Activated CD8-positive, alpha-beta T cell treated with anti-CD3 and anti-CD28 coated beads for 36 hours (primary cell): ENCODE data around the gene MRAP2. TPM values are rescaled to one million over a fixed set of nuclear protein-coding genes. Genes with fewer than 3 reads are reported as not detected.

Experiments
- ATAC-seq: fragments of 200-7000 bp; cut with Tn5 transposase; one replicate; pipeline ENCODE4 v1.10.0; 2021; ENCODE audit warnings: mild to moderate bottlenecking, moderate library complexity
- CTCF ChIA-PET: fragments of 350-600 bp; sonication (Branson Sonifier 250); formaldehyde crosslinking; loops from one replicate; lab custom pipeline; 2021; ENCODE audit warnings: antibody characterized with exemption; lab: Charles Lee
- POLR2A ChIA-PET: fragments of 350-600 bp; sonication (Branson Sonifier 250); formaldehyde crosslinking; loops from one replicate; lab custom pipeline; 2021; ENCODE audit warnings: antibody characterized with exemption; lab: Charles Lee
- DNase-seq: peaks from one replicate; pipeline ENCODE4 v3.0.0-alpha.2; 2020
- H3K27ac Mint-ChIP-seq: one replicate; pipeline ENCODE4 v1.8.0; 2021; ENCODE audit warnings: mild to moderate bottlenecking, mixed read lengths
- H3K27me3 Mint-ChIP-seq: one replicate; pipeline ENCODE4 v1.8.0; 2021; ENCODE audit warnings: mixed read lengths
- H3K36me3 Mint-ChIP-seq: one replicate; pipeline ENCODE4 v1.8.0; 2021; ENCODE audit warnings: low read depth, mixed read lengths
- H3K4me1 Mint-ChIP-seq: one replicate; pipeline ENCODE4 v1.8.0; 2021; ENCODE audit warnings: low read depth, mixed read lengths
- H3K4me3 Mint-ChIP-seq: one replicate; pipeline ENCODE4 v1.8.0; 2021; ENCODE audit warnings: mild to moderate bottlenecking, moderate library complexity, mixed read lengths
- H3K9me3 Mint-ChIP-seq: one replicate; pipeline ENCODE4 v1.8.0; 2021; ENCODE audit warnings: mixed read lengths
- intact Hi-C: fragments of 100-400 bp; cut with micrococcal nuclease; formaldehyde crosslinking; loops from one replicate; pipeline ENCODE4 v1.10.0; 2022
- total RNA-seq, 2 experiments: library from RNA; stranded (reverse); gene quantifications; one replicate each; pipeline ENCODE4 v1.2.3, GENCODE V29; 2021
- TF ChIP-seq, protein P1 (sequence below): fragments of 200-600 bp; IDR thresholded peaks from one replicate; pipeline ENCODE4 v1.8.0; 2022; ENCODE audit warnings: antibody characterized with exemption, mild to moderate bottlenecking

The MRAP2 gene
- total RNA-seq, 2 experiments from 2014 or later: not detected

DNA sequence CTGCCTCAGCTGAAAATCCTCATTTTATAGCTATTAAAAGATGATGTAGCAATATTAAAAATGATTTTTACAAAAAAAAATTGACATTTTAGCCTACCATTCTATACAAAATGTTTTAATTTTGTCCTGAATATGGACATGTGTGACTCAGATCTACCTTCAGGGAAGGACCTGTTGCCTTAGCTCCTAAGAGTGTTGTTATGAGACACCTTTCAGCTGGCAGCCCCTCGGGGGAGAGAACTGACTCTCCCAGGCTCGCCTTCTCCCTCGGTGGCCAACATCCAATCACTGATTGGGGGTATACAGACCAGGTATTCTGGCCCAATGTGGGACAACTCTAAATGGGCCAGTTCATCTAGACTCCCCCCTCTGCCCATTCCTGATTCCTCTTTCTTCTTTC, 32.5 kb upstream of the MRAP2 start:
- Mint-ChIP-seq H3K27ac (no peak overlapping the region), H3K9me3 (no peaks in the 10 kb centered on the region), H3K4me1 (no peaks in the 10 kb centered on the region), H3K4me3 (no peak overlapping the region), H3K36me3 (no peaks in the 10 kb centered on the region), H3K27me3 (peaks cover 9% of the 10 kb centered on the region)
- DNase-seq: no peak
- ChIA-PET CTCF (no interaction called here), POLR2A (no interaction called here)
- no peak for ATAC-seq
- TF ChIP-seq, protein P1, sequence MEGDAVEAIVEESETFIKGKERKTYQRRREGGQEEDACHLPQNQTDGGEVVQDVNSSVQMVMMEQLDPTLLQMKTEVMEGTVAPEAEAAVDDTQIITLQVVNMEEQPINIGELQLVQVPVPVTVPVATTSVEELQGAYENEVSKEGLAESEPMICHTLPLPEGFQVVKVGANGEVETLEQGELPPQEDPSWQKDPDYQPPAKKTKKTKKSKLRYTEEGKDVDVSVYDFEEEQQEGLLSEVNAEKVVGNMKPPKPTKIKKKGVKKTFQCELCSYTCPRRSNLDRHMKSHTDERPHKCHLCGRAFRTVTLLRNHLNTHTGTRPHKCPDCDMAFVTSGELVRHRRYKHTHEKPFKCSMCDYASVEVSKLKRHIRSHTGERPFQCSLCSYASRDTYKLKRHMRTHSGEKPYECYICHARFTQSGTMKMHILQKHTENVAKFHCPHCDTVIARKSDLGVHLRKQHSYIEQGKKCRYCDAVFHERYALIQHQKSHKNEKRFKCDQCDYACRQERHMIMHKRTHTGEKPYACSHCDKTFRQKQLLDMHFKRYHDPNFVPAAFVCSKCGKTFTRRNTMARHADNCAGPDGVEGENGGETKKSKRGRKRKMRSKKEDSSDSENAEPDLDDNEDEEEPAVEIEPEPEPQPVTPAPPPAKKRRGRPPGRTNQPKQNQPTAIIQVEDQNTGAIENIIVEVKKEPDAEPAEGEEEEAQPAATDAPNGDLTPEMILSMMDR: no peak
- intact Hi-C loops: no loop called here

DNA sequence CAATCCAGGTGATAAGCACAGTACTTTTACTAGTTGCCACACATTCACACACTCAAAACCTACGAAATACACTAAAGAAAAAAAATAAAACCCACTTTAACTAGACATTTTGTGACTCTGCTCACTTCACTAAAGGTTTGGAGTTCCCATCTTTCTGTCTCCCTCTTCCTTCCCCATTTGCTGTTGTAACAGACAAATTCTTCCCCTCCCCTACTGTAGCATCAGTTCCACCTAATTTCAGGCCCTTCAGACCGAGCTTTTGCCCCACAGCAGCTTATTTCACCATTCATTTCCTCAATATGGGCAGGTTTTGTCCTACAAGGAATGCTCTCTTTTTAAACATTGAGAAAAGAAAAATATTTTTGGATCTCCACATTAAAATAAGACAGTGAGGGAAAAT, 31.3 kb upstream of the MRAP2 start:
- H3K27me3 Mint-ChIP-seq: peaks cover 9% of the 10 kb centered on the region
- intact Hi-C loops: no loop called here
- ChIA-PET CTCF (no interaction called here), POLR2A (no interaction called here)
- DNase-seq: no peak
- TF ChIP-seq, protein P1: no peak
- no peaks in the 10 kb centered on the region for H3K4me1 Mint-ChIP-seq
- H3K36me3 Mint-ChIP-seq: no peaks in the 10 kb centered on the region
- H3K4me3 Mint-ChIP-seq: no peak overlapping the region
- H3K27ac Mint-ChIP-seq: no peak overlapping the region
- H3K9me3 Mint-ChIP-seq: no peaks in the 10 kb centered on the region
- no peak for ATAC-seq

DNA sequence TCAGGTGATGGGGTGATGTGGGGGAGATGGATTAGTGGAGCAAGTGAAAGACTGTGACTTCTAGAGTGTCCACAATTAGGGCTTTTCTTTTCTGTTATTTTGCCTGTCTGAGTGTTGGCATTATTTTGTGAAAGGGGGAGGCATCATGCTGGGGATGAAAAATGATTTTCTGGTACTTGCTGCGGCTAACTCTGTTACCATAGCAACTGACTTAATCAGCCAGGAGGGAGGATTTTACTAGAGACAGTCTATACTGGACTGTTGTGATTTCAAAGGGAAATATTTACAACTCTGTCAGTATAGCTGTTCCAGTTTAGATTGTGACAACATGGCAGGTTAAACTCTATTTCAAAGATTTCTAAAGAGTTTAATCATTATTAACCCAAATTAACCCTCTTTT, 30.4 kb upstream of the MRAP2 start:
- intact Hi-C loops: no loop called here
- no peak for ATAC-seq
- no peak for DNase-seq
- Mint-ChIP-seq H3K4me3 (no peak overlapping the region), H3K4me1 (no peaks in the 10 kb centered on the region), H3K27ac (no peak overlapping the region), H3K9me3 (no peaks in the 10 kb centered on the region), H3K27me3 (peaks cover 12% of the 10 kb centered on the region), H3K36me3 (no peaks in the 10 kb centered on the region)
- ChIA-PET CTCF (no interaction called here), POLR2A (no interaction called here)
- TF ChIP-seq, protein P1: no peak

DNA sequence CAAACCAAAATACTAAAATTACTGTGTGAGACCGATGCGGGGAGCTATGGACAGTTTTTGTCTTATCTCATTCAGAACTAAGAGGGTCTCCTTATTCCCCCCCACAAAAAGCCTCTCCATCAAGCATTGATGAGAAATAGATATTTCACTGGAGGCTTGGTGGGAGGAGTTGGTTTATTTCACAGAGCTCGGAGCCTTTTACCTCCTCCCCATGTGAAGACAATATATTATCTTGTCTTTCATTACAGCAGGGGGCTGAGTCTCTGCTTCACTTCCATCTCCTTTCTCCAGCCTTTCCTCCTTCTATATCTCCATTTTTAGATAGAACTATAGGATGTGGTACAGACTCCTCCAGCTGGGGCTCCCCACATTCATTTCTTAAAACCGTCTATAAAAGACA, 29.9 kb upstream of the MRAP2 start:
- Mint-ChIP-seq H3K9me3 (no peaks in the 10 kb centered on the region), H3K27me3 (peaks cover 12% of the 10 kb centered on the region), H3K4me1 (no peaks in the 10 kb centered on the region), H3K27ac (no peak overlapping the region), H3K36me3 (no peaks in the 10 kb centered on the region), H3K4me3 (no peak overlapping the region)
- ATAC-seq (no peak), DNase-seq (no peak)
- TF ChIP-seq, protein P1: no peak
- ChIA-PET POLR2A (no interaction called here), CTCF (no interaction called here)
- intact Hi-C loops: no loop called here

DNA sequence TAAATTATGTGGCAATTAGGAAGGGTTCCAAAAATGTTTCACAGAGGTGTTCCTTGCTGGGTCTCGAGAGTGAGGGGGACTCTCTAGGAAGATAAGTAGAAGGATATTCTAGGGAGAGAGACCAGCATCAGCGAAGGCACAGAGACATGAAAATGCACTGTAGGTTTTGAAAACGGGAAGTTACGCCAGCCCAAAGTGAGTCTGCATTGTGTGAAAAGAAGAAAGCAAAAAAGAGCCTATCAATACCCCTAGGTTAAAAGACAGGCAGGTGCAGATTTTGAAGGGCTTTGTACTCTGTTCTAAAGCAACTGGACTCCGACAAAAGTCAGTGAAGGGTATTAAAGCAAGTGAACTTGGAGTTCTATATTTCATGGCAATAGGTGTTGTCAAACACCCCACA, 25.7 kb upstream of the MRAP2 start:
- no peaks in the 10 kb centered on the region for H3K4me1 Mint-ChIP-seq

More for the DNA sequence above, 25.7 kb upstream of the MRAP2 start:
- ChIA-PET CTCF (no interaction called here), POLR2A (no interaction called here)
- H3K36me3 Mint-ChIP-seq: no peaks in the 10 kb centered on the region
- TF ChIP-seq, protein P1: no peak
- intact Hi-C loops: no loop called here
- ATAC-seq: no peak
- no peak for DNase-seq
- H3K27me3 Mint-ChIP-seq: peaks cover 9% of the 10 kb centered on the region
- no peaks in the 10 kb centered on the region for H3K9me3 Mint-ChIP-seq
- no peak overlapping the region for H3K4me3 Mint-ChIP-seq
- no peak overlapping the region for H3K27ac Mint-ChIP-seq
